Ammon's horn (tissue), 1 donor: Measurements from ENCODE around the gene SDK1.
"Not testable (repeated sequence)": the region's sequence is repeated elsewhere in the genome, so short reads cannot be mapped to it uniquely, and the experiment has no call there.

Experiments
- DNase-seq: peaks from one replicate; pipeline ENCODE4 v3.0.0-alpha.2; 2016; ENCODE audit warnings: low spot score

The SDK1 gene

GRCh38 chr7:4270941-4271715 lies 970.1 kb downstream of the SDK1 start:
- no peak for DNase-seq

DNA sequence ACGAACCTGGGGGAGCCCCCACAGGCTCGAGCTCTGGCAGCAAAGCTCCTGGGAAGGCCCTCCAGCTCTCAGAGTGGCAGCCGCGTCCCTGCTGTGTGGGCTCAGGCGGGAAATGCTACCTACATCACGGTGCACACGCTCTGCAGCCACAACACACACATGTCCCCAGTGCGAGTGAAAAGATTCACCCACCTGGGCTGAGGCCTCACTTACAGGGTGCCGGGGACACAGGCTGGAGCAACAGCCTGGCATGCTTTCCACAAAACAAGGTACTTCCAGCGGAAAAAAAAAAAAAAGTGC lies 970.6 kb downstream of the SDK1 start:
- DNase-seq = no peak

DNA sequence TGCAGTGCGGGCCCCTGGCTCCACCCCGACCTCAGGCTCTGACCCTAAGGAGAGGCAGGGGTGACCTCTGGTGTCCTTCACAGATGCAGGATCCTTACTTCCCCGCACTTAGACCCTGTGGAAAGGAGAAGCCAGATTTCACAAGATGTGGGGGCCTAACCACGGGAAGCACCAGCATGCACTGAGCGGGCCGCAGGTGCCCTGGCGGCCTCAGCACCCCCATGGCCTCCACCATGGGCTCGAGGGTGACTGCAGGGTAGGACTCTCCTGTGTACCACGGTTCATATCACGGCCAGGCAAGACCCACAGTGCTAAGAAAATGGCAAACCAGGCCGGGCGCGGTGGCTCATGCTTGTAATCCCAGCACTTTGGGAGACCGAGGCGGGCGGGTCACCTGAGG lies 971.1 kb downstream of the SDK1 start:
- no peak for DNase-seq

DNA sequence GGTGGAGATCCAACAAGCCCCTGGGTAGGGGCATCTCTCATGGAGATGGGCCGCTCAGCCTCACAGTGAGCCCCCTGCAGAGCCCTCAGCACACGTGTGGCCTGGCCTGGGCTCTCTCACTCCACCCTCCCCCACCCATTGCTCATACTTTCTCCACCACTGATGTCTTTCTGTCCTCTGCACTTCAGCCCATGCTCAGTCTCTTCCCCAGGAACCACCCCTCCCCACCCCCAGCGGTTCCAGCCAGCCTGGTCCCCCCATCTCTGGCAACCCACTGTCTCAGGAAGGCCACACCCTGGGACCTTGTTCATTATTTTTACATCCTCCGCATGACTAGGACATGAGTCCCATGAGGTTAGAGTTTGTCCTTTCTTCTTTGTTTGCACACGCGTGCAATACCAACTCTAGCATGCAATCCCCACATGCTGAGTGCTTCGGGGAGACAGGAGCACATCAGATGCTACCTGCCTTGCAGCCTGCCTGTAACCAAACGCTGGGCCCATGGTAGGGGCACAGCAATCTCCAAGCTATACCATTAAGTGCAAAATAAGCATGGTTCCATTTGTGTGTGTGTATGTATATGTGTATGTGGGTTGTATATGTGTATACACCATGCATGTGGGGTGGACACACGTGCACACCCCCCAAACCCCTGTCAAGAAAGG lies 972.6 kb downstream of the SDK1 start:
- no peak for DNase-seq

GRCh38 chr7:4274286-4274685 lies 973.2 kb downstream of the SDK1 start:
- no peak for DNase-seq

DNA sequence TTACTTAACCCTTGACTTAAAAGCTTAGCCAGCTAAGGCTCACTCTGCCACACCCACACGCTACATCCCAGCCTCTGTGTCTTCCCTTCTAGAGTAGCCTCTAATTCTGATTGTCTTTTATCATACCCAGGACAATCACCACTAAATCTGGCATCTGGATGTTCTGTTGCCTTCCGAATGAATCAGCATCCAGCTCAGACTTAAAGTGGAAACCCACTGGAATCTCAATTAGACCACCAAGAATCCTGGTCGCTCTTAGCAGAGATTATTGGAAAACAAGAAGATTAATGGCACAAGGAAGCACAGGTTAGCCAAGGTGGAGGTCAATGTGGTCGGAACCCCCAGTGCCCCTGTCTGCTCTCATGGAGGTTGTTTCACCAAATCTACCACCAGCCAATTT lies 976.9 kb downstream of the SDK1 start:
- no peak for DNase-seq

- DNase-seq = no peak
Observed at GRCh38 chr7:4279216-4279615, 978.2 kb downstream of the SDK1 start.

- DNase-seq = no peak
Observed at GRCh38 chr7:4281231-4281993, 980.4 kb downstream of the SDK1 start.

DNA sequence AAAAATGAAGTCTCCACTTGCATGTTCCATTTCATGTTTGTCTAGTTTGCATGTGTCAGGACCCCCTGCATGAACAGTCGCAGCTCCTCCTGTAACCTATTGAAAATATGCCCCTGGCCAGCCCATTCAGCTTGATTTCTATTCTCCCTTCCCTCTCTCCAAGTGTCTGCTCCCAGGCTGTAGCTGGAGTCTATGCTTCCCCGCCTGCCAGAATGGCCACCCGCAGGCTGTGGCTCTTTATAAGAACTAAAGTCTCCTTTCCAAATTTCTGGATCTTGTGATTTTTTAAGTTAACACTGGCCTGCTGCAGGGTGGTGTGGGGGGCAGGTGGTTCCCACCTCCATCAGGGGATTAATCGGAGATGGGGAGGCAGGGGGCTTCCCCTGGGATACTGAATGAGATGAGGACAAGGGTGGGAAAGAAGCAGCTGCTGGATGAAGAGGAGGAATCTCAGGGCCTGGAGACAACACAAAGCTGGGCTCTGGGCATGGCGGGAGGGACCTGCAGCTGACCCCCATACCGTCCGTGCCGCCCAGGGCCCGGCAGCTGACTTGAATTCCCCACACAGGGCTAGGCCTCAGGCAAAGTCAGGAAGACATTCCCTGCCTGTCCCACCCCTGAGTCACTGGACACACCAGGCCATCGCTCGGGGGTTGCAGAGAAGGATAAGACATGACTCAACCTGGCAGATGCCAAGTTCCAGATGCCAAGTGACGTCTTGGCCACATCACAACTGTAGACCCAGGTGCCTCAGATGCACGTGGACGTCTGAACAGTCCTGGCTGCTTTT lies 981.6 kb downstream of the SDK1 start:
- DNase-seq = no peak

- no peak for DNase-seq
Observed at GRCh38 chr7:4286351-4286750, 985.3 kb downstream of the SDK1 start.

DNA sequence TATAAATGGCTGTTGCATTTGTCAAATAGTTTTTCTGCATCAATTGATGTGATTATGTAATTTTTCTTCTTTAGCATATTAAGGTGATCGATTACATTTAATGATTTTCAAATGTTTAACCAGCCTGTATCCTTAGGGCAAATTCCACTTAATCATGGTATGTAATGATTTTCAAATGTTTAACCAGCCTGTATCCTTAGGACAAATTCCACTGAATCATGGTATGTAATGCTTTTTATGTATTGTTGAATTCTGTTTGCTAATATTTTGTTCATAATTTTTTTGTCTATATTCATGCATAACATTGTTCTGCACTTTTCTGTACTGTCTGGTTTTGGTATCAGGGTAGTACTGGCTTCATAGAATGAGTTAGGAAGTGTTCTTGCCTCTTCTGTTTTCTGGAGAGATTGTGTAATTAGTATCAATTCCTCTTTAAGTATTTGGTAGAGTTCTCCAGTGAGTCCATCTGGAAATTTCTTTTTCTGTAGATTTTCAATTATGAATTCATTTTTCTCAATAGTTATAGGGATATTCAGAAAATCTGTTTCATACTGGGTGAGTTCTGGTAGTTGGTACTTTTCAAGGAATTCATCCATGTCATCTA lies 987.8 kb downstream of the SDK1 start:
- no peak for DNase-seq

DNA sequence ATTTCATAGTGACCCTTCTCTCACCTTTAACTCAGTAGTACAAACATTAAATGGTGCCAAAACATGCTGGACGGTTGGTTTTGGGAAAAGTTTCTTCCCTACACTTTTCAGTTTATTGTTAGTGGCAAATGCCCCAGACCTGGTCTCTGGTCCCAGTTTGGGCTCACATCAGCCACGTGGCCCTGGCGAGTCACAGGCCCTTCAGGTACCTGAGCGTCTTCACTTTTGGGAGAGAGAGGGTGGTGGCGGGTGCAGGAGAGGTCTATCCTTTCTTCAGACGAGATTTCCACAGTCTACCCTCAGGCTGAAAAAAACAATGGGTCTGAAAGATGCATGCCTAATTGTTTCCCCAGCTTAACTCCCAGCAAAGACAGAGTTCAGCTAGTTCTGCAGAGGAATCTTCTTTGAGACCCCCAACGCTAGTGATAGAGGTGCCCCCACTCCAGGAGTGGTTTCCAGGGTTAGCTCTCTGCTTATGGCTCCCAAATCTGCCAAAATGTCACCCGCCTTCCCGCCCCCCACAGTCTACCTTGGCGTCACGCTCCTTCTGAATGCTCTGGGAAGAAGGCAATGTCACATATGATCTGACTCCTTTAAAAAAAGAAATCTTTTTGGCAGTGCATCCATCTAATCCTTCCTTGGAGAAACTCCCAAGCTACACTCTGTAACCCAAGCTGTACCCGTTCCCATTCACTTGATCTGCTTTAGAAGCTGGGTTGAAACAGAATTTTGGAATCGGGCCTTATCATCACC lies 996.3 kb downstream of the SDK1 start:
- no peak for DNase-seq

- DNase-seq = no peak
Observed at GRCh38 chr7:4297918-4298219, 996.8 kb downstream of the SDK1 start.

GRCh38 chr7:4299431-4299830 lies 998.4 kb downstream of the SDK1 start:
- DNase-seq = no peak

DNA sequence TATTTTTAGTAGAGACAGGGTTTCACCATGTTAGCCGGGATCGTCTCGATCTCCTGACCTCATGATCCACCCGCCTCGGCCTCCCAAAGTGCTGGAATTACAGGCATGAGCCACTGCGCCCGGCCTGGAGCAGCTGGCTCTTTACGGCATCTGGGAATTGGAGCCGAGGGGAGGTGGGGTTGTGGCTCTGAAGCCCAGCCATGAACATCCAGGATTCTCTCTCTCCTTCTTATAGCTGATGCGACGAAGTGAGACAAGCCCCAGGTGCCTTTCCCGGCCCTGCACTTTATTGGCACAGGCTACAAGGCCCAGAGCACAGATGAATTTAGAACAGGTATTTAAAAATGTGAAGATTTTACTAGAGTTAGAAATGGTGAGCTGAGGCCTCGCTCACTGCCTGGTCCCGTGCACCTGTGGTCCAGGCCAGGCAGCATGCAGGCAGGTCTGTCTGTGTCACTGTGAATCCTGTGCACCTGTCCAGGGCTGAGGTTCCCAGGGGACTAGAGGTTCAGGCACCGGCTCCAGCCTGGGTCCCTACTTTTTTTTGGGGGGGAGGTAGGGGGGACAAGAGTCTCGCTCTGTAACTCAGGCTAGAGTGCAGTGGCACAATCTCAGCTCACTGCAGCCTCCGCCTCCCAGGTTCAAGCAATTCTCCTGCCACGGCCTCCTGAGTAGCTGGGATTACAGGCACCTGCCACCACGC lies 1001.3 kb downstream of the SDK1 start:
- DNase-seq = no peak

GRCh38 chr7:4307316-4308204 lies 1006.5 kb downstream of the SDK1 start:
- no peak for DNase-seq

DNA sequence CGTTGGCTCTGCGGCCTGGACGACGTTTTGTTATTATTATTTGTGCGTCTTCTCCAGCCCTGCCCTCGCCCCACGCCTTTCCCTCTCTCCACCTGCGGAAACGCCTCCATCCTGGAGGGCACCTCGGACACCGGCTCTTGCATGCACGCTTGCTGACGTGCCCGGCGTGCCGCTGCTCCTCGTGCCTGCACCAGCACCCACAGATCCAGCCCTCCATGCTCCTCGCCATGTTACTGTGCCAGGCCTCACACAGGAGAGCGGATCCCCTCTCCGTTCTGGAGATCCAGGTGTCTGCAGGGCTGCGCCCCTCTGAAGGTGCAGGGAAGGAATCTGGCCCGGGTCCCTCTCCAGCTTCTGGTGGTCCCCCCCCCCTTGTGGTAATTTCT lies 1007.1 kb downstream of the SDK1 start:
- no peak for DNase-seq

DNA sequence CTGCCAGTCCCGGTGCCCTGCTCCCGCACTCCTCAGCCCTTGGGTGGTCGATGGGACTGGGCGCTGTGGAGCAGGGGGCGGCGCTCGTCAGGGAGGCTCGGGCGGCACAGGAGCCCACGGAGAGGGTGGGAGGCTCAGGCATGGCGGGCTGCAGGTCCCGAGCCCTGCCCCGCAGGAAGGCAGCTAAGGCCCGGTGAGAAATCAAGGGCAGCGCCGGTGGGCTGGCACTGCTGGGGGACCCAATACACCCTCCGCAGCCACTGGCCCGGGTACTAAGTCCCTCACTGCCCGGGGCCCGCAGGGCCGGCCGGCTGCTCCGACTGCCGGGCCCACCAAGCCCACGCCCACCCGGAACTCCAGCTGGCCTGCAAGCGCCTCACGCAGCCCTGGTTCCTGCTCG lies 1012.9 kb downstream of the SDK1 start:
- not testable (repeated sequence) for DNase-seq

GRCh38 chr7:4314316-4314715 lies 1013.3 kb downstream of the SDK1 start:
- DNase-seq = not testable (repeated sequence)
